ENCODE data around the gene TMEM273.

The TMEM273 gene

GRCh38 chr10:49183596-49184542, 4.3 kb downstream of the TMEM273 start:
- Histone ChIP-seq H3K27me3 (ENCODE audit: insufficient read depth, low read length) (no peaks in the 10 kb centered on the region), H3K4me3 (ENCODE audit: low read length) (no peak overlapping the region), H3K9me3 (ENCODE audit: insufficient read depth, low read depth, low read length) (no peaks in the 10 kb centered on the region), H3K36me3 (ENCODE audit: insufficient read depth, low read length) (no peaks in the 10 kb centered on the region), H3K27ac (ENCODE audit: low read depth, low read length) (no peak overlapping the region), H3K9ac (ENCODE audit: low read depth, low read length) (no peak overlapping the region), H3K4me1 (ENCODE audit: insufficient read depth, low read length) (no peaks in the 10 kb centered on the region)
- WGBS, result 87% methylated on average over 4 of the region's 5 CpGs

DNA sequence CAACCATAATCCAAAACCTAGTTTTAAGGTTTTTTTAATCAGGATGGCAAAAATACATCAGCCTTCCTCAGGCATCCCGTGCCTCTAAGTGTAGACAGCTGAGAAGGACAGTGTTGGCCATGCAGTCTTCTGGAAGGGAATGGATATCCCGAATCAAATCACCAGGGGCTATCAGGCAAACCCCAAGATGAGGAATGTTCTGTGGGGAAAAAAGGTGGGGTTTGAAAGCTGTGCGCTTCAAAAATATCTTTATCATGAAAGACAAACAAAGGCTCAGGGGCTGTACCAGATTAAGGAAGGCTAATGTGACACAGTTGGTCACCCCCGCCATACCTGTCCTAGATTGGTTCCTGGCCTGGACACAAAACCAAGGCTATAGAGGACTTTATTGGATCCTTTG, 5.4 kb downstream of the TMEM273 start:
- WGBS, result 98% methylated on average over 4 of the region's 4 CpGs
- no peak overlapping the region for H3K27ac ChIP-seq (ENCODE audit: low read depth, low read length)
- H3K4me1 ChIP-seq (ENCODE audit: insufficient read depth, low read length), result no peaks in the 10 kb centered on the region
- H3K4me3 ChIP-seq (ENCODE audit: low read length), result no peak overlapping the region
- no peaks in the 10 kb centered on the region for H3K27me3 ChIP-seq (ENCODE audit: insufficient read depth, low read length)
- no peaks in the 10 kb centered on the region for H3K9me3 ChIP-seq (ENCODE audit: insufficient read depth, low read depth, low read length)
- no peak overlapping the region for H3K9ac ChIP-seq (ENCODE audit: low read depth, low read length)
- no peaks in the 10 kb centered on the region for H3K36me3 ChIP-seq (ENCODE audit: insufficient read depth, low read length)

GRCh38 chr10:49180444-49180860, 7.7 kb downstream of the TMEM273 start:
- H3K27me3 ChIP-seq (ENCODE audit: insufficient read depth, low read length), result no peaks in the 10 kb centered on the region
- no peak overlapping the region for H3K27ac ChIP-seq (ENCODE audit: low read depth, low read length)
- H3K36me3 ChIP-seq (ENCODE audit: insufficient read depth, low read length), result no peaks in the 10 kb centered on the region
- no peaks in the 10 kb centered on the region for H3K9me3 ChIP-seq (ENCODE audit: insufficient read depth, low read depth, low read length)
- no peak overlapping the region for H3K9ac ChIP-seq (ENCODE audit: low read depth, low read length)
- no peaks in the 10 kb centered on the region for H3K4me1 ChIP-seq (ENCODE audit: insufficient read depth, low read length)
- no peak overlapping the region for H3K4me3 ChIP-seq (ENCODE audit: low read length)
- WGBS, result 97% methylated on average over 1 of the region's 3 CpGs

DNA sequence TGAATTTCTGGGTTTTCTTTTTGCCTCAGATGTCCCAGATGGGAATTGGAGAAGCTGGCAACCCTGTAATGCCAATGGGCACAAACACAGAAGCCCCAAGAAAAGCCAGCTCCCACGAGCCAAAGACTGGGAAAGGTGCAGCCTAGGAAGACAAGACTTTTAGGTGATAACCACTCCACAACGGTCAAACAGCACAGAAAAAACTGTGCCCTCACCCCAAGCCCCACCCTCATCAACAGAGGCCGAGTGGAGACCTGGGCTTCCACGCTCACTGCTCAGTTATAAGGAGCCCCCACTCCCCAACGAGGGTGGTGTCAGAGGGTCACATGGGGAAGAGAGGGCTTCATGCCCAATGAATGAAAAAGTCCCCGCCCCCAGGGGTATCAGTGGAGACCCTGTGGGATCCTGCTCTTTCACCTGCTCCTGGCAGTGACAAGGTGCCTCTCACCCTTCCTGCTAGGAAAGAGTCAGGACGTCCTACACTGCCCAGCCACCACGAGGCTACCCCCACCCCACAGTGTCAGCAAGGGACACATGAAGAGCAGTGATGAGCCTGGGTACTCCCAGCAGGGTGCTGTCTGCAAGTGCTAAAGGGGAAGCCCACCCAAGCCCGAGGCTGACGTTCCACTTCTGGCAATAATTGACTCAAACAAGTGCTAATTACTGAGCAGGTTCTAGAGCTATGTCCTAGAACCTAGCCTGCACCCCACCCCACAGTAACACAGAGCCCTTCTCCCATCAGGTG, 8.3 kb downstream of the TMEM273 start:
- no peak overlapping the region for H3K9ac ChIP-seq (ENCODE audit: low read depth, low read length)
- H3K4me3 ChIP-seq (ENCODE audit: low read length), result no peak overlapping the region
- WGBS, result 84% methylated on average over 10 of the region's 10 CpGs
- H3K36me3 ChIP-seq (ENCODE audit: insufficient read depth, low read length), result no peaks in the 10 kb centered on the region
- no peak overlapping the region for H3K27ac ChIP-seq (ENCODE audit: low read depth, low read length)
- H3K9me3 ChIP-seq (ENCODE audit: insufficient read depth, low read depth, low read length), result no peaks in the 10 kb centered on the region
- H3K27me3 ChIP-seq (ENCODE audit: insufficient read depth, low read length), result no peaks in the 10 kb centered on the region
- no peaks in the 10 kb centered on the region for H3K4me1 ChIP-seq (ENCODE audit: insufficient read depth, low read length)

- Histone ChIP-seq H3K27ac (ENCODE audit: low read depth, low read length) (no peak overlapping the region), H3K4me1 (ENCODE audit: insufficient read depth, low read length) (no peaks in the 10 kb centered on the region), H3K9me3 (ENCODE audit: insufficient read depth, low read depth, low read length) (no peaks in the 10 kb centered on the region), H3K36me3 (ENCODE audit: insufficient read depth, low read length) (no peaks in the 10 kb centered on the region), H3K4me3 (ENCODE audit: low read length) (no peak overlapping the region), H3K27me3 (ENCODE audit: insufficient read depth, low read length) (no peaks in the 10 kb centered on the region), H3K9ac (ENCODE audit: low read depth, low read length) (no peak overlapping the region)
- WGBS, result 97% methylated on average over 6 of the region's 6 CpGs
Measured at GRCh38 chr10:49178489-49179471, 9.4 kb downstream of the TMEM273 start.

GRCh38 chr10:49177391-49178355, 10.5 kb downstream of the TMEM273 start:
- H3K27ac ChIP-seq (ENCODE audit: low read depth, low read length), result no peak overlapping the region
- no peaks in the 10 kb centered on the region for H3K9me3 ChIP-seq (ENCODE audit: insufficient read depth, low read depth, low read length)
- no peak overlapping the region for H3K4me3 ChIP-seq (ENCODE audit: low read length)
- WGBS, result 90% methylated on average over 9 of the region's 9 CpGs
- H3K4me1 ChIP-seq (ENCODE audit: insufficient read depth, low read length), result no peaks in the 10 kb centered on the region
- H3K36me3 ChIP-seq (ENCODE audit: insufficient read depth, low read length), result no peaks in the 10 kb centered on the region
- no peak overlapping the region for H3K9ac ChIP-seq (ENCODE audit: low read depth, low read length)
- H3K27me3 ChIP-seq (ENCODE audit: insufficient read depth, low read length), result no peaks in the 10 kb centered on the region

DNA sequence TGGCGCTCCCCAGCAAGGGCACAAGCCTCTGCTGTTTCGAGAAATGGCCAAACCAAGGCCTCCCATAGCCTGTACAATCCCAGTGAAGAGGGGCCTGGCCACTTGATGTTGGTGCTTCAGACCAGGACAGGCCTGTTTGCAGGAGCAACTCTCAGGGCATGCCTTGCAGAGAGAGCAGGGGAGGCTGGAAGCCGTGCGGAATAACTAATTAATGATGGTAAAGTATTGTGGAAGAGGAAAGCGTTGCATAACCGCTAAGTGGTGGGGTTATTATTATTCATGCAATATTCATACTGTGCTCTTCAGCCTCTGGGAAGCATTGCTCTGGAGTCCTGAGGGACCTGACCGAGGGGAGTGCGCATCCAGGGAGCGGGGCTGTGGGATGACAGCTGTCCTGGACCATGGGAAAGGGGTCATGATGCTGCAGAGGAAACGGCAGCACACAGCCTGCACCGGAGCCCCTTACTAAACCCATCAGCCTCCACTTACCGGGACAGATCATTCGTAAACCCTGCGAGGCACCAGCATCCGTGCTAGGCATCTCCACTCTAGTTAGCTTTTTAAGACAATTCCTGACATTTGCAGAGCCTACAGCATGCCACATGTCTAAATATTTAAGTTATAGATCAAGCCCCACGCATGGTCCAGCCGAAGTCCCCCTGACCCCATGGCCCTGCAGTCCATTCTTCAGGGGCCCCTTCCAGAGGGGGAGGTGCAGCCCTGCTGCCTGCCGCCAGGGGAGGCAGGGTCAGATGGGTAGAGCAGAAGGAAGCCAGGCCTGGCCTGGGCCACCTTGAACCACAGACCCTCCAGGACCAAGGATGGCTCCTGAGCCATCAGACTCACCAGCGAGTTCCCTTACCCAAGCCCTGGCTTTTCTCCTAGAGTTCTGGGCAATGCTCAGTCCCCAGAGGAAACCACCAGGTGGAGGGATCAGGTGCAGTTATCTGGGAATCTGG, 11.6 kb downstream of the TMEM273 start:
- 87% methylated on average over 19 of the region's 19 CpGs for WGBS
- Histone ChIP-seq H3K27ac (ENCODE audit: low read depth, low read length) (no peak overlapping the region), H3K9me3 (ENCODE audit: insufficient read depth, low read depth, low read length) (no peaks in the 10 kb centered on the region), H3K9ac (ENCODE audit: low read depth, low read length) (no peak overlapping the region), H3K27me3 (ENCODE audit: insufficient read depth, low read length) (no peaks in the 10 kb centered on the region), H3K36me3 (ENCODE audit: insufficient read depth, low read length) (no peaks in the 10 kb centered on the region), H3K4me3 (ENCODE audit: low read length) (no peak overlapping the region), H3K4me1 (ENCODE audit: insufficient read depth, low read length) (no peaks in the 10 kb centered on the region)

- Histone ChIP-seq H3K4me1 (ENCODE audit: insufficient read depth, low read length) (no peaks in the 10 kb centered on the region), H3K36me3 (ENCODE audit: insufficient read depth, low read length) (no peaks in the 10 kb centered on the region), H3K9ac (ENCODE audit: low read depth, low read length) (no peak overlapping the region), H3K9me3 (ENCODE audit: insufficient read depth, low read depth, low read length) (no peaks in the 10 kb centered on the region), H3K27me3 (ENCODE audit: insufficient read depth, low read length) (no peaks in the 10 kb centered on the region), H3K27ac (ENCODE audit: low read depth, low read length) (no peak overlapping the region), H3K4me3 (ENCODE audit: low read length) (no peak overlapping the region)
- 95% methylated on average over 8 of the region's 8 CpGs for WGBS
Measured at GRCh38 chr10:49175587-49176309, 12.4 kb downstream of the TMEM273 start.

GRCh38 chr10:49174926-49175500, 13.2 kb downstream of the TMEM273 start:
- Histone ChIP-seq H3K27me3 (ENCODE audit: insufficient read depth, low read length) (no peaks in the 10 kb centered on the region), H3K4me3 (ENCODE audit: low read length) (no peak overlapping the region), H3K27ac (ENCODE audit: low read depth, low read length) (no peak overlapping the region), H3K4me1 (ENCODE audit: insufficient read depth, low read length) (no peaks in the 10 kb centered on the region), H3K9ac (ENCODE audit: low read depth, low read length) (no peak overlapping the region), H3K36me3 (ENCODE audit: insufficient read depth, low read length) (no peaks in the 10 kb centered on the region), H3K9me3 (ENCODE audit: insufficient read depth, low read depth, low read length) (no peaks in the 10 kb centered on the region)
- 82% methylated on average over 10 of the region's 10 CpGs for WGBS

Data from HUES64 (cell line).